T-helper 2 cell (primary cell): ENCODE measurements around the gene FAM50A.
A peak's percentile ranks its signal among the peaks of the same experiment; 100 is the strongest.

Experiments used
- DNase-seq, 5 experiments: peaks; one replicate each; pipeline versions ENCODE4 v3.0.0 to v3.0.0-alpha.2; 2012 to 2022

The FAM50A gene

GRCh38 chrX:154466907-154467306 lies 23.0 kb downstream of the FAM50A start:
- DNase-seq = no peak

DNA sequence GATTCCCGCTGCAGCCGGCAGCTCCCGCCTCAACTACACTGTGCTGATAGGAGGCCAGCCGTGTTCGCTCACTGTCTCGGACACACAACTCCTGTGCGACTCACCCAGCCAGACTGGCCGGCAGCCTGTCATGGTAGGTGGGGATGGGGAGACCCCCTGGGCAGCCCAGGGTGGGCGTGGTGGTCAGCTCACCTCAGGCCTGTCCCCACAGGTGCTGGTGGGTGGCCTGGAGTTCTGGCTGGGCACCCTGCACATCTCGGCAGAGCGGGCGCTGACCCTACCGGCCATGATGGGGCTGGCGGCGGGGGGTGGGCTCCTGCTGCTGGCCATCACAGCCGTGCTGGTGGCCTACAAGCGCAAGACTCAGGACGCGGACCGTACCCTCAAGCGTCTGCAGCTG lies 23.6 kb downstream of the FAM50A start:
- DNase-seq = no peak

GRCh38 chrX:154468217-154468616 lies 24.3 kb downstream of the FAM50A start:
- no peak for DNase-seq

- DNase-seq = no peak
Observed at GRCh38 chrX:154469114-154469513, 25.2 kb downstream of the FAM50A start.

- DNase-seq = no peak
Observed at GRCh38 chrX:154469880-154470279, 25.9 kb downstream of the FAM50A start.

- no peak for DNase-seq
Observed at GRCh38 chrX:154470434-154470833, 26.5 kb downstream of the FAM50A start.

DNA sequence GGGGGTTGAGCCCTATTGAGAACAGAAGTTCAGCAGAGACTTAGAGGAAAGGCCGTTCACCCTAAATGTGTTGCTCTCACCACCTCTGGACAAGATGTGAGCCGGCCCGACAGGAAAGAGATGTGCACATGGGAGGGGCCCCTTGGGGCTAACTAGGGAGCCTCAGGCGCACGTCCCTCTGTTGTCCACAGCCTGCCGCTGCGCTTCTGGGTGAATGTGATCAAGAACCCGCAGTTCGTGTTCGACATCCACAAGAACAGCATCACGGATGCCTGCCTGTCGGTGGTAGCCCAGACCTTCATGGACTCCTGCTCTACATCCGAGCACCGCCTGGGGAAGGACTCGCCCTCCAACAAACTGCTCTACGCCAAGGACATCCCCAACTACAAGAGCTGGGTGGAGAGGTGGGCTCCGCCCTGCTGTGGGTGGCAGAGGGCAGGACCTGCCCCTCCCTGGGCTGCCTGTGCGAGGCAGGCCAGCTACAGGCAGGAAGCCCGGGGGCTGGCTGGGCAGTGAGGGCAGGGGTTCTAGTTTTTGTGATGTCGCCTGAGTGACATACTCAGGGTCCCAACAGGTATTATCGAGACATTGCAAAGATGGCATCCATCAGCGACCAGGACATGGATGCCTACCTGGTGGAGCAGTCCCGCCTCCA lies 27.1 kb downstream of the FAM50A start:
- no peak for DNase-seq

GRCh38 chrX:154471839-154472684 lies 28.1 kb downstream of the FAM50A start:
- DNase-seq = no peak

DNA sequence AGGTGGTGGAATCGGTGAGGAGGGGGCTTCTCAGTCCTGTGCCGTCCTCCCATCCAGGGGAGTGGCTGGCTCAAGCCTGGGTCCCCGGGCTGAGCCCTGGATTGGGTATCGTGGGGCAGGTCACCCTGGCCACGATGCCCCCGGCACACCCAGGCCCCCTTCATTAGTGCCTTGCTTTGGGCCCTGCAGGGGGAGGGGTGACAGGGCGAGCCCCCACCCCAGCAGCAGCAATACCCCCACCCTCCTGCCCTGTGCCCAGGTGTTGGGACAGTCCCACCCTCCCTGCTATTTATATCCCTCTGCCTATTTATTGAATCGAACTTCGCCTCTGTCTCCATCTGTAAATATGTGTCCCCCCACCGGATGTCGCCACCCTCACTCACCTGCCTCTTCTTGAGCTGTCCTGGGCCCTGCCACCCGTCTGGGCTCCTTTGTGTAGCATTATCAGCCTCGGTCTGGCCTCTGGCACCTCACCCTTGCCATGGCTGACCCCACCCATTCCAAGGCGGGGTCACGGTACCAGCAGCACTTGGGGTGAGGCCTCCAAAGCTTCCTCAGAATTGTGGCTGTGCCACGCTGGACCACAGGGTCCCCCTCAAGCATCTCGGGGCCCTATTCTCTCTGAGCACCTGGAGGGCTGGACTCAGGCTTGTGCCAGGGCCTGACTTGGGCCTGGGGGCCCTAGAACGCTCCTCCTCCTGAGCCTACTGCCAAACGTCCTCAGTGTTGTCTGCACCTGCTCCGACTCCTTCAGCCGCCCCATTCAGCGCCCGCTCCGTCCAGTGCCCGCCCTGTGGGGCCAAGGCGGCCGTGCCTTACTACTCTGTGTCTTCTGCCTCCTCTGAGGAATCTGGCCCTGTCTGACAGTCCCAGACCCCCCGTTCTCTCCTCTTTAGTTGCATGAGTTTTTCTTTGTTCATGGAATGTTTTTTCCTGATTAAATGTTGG lies 29.0 kb downstream of the FAM50A start:
- DNase-seq = no peak

DNA sequence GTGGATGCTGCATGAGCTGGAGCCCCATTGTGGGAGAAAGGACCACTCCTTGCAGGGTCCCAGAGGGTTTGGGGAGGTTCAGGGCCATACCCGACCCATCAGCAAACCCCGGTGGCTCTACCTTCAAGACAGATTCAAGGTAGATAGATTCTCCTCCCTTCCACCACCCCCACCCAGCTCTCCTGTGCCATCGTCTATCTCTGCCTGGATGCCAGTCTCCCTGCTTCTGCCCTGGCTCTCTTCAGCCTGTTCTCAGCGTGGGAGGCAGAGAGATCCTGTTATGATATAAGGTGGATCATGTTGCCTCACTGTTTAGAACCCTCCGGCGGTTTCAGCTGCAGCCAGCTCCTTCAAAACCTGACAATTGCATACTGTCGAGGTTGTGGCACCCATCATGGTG lies 29.7 kb downstream of the FAM50A start:
- no peak for DNase-seq

GRCh38 chrX:154476821-154477220 lies 32.9 kb downstream of the FAM50A start:
- DNase-seq = no peak

GRCh38 chrX:154477891-154478477 lies 34.0 kb downstream of the FAM50A start:
- DNase-seq = no peak

GRCh38 chrX:154478728-154479622 lies 35.0 kb downstream of the FAM50A start, which contains the start of gene LAGE3:
TSS of gene LAGE3 (minus strand) at chrX:154479281. CDS start at chrX:154478915, 366 bp downstream.
- peak; percentile 85 to 93 (median 88) for DNase-seq

DNA sequence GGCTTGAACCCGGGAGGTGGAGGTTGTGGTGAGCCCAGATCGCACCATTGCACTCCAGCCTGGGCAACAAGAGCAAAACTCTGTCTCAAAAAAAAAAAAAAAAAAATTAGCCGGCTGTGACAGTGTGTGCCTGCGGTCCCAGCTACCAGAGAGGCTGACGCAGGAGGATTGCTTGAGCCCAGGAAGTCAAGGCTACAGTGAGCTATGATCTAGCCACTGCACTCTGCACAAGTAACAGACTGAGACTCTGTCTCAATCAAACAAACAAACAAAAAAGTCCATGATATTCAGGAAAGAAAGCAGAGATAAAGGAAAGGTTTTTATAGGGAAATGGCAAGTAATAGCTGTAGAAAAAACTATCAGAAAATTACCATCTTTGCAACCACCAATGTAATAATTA lies 37.3 kb downstream of the FAM50A start:
- no peak for DNase-seq

GRCh38 chrX:154481911-154482601 lies 38.1 kb downstream of the FAM50A start:
- no peak for DNase-seq

DNA sequence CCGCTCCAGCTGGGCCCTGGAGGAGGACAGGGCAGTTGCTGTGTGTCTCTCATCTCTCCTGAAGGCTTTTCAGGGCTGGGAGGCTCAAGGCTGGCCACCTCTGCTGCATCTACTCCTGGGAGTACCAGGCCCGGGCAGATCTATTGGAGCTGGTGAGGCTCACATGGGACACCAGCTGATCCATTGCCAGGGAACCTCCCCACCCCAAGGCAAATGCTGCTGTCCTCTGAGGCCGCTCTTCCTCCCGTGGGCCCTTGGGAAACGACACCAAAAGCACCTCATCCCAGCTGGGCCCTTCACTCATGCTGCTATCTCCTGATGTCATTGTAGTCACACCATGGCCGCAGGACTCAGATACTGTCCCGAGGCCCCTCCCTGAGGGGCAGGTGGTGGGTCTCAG lies 38.8 kb downstream of the FAM50A start:
- no peak for DNase-seq

DNA sequence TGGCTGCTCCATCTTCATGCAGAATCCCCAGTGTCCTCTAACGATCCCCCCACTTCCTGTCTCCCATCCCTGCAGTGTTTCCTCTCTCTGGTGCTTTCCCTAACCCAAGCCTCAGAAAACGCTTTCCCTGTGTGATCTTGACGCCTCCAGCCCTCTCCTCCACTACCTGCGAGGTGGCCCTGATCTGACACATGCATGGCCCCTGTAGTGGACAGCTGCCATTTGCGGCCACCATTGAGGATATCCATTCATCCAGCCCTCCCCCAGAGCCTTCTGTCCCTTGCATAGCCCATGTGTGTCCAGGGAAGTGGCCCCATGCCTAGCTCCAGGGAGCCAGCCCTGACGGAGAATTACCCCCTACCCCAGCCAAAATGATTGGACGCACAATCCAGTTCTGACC lies 39.4 kb downstream of the FAM50A start:
- no peak for DNase-seq

DNA sequence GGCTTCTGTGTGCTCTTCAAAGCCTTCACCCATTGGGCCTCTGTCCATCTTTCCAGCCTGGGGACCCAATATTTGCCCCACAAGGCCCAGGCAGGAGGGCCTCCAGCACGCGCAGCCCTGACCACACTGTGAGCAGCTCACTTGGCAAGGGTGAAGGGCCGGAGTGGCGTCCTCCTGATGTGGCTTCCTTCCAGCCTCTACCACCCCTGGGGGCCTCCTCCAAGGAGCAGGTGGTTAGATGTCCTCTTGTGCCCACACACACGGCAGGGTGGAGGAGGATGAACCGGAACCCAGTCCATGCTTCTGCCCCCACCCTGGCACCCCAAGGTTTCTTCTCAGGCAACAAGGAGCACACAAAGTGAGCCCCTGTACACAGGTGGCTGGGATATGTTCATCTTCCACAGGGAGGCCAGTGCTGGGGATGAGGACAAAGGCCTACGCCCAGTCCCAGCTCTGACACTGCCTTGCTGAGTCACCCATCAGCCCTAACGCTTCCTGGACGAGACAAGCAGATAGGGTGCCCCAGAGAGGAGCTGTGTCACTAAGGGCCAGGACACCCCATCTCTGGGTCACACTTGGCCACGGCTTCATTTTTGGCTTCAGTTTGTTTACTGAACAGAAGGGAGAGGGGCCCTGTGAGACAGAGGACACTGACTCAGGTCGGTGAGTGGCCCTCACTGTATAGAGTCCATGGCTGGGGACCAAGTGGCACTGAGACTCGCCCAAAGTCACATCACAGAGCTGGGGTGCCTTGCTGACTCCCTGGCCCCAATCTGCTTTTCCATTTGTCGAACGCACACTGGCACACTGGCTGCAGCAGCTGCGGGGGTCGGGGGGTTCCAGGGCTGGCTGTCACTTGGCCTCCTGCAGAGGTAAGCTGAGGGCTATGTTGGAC lies 40.6 kb downstream of the FAM50A start:
- no peak for DNase-seq

- DNase-seq = no peak
Observed at GRCh38 chrX:154485150-154486051, 41.5 kb downstream of the FAM50A start.
